ENCODE measurements around the gene GRIK4. TPM values are rescaled to one million over a fixed set of nuclear protein-coding genes. Genes with fewer than 3 reads are reported as not detected.
A peak's percentile ranks its signal among the peaks of the same experiment; 100 is the strongest.

Gene GRIK4
- total RNA-seq, 1 donor from 2014 or later: 0.89 TPM

- H3K4me3 Mint-ChIP-seq: no peak overlapping the region
- DNase-seq (ENCODE audit: low read depth, low spot score): no peak
- no peaks in the 10 kb centered on the region for H3K36me3 Mint-ChIP-seq (ENCODE audit: low read depth)
- H3K27ac Mint-ChIP-seq (ENCODE audit: unreplicated experiment): no peak overlapping the region
- peaks cover 31% of the 10 kb centered on the region for H3K27me3 Mint-ChIP-seq (ENCODE audit: low read depth)
- peaks cover 39% of the 10 kb centered on the region for H3K4me1 Mint-ChIP-seq
- TF ChIP-seq CTCF (conservative IDR thresholded peaks at IDR 0.05): no peak
- H3K9me3 Mint-ChIP-seq: no peaks in the 10 kb centered on the region
These were observed 49.7 kb downstream of the GRIK4 start for GRCh38 chr11:120561286-120561685.

- peak overlapping the region; percentile 65 for H3K4me3 Mint-ChIP-seq
- peaks cover 36% of the 10 kb centered on the region for H3K4me1 Mint-ChIP-seq
- H3K27ac Mint-ChIP-seq (ENCODE audit: unreplicated experiment): no peak overlapping the region
- no peaks in the 10 kb centered on the region for H3K9me3 Mint-ChIP-seq
- TF ChIP-seq CTCF (conservative IDR thresholded peaks at IDR 0.05): no peak
- H3K36me3 Mint-ChIP-seq (ENCODE audit: low read depth): no peaks in the 10 kb centered on the region
- DNase-seq (ENCODE audit: low read depth, low spot score): no peak
- H3K27me3 Mint-ChIP-seq (ENCODE audit: low read depth): peaks cover 27% of the 10 kb centered on the region
These were observed 51.4 kb downstream of the GRIK4 start for GRCh38 chr11:120562806-120563425.

GRCh38 chr11:120563703-120564572 lies 52.4 kb downstream of the GRIK4 start:
- peaks cover 27% of the 10 kb centered on the region for H3K27me3 Mint-ChIP-seq (ENCODE audit: low read depth)
- H3K36me3 Mint-ChIP-seq (ENCODE audit: low read depth): no peaks in the 10 kb centered on the region
- H3K4me3 Mint-ChIP-seq: peak overlapping the region; percentile 62
- peak; percentile 63 for DNase-seq (ENCODE audit: low read depth, low spot score)
- TF ChIP-seq CTCF (conservative IDR thresholded peaks at IDR 0.05): no peak
- H3K27ac Mint-ChIP-seq (ENCODE audit: unreplicated experiment): peak overlapping the region; percentile 75
- H3K4me1 Mint-ChIP-seq: peaks cover 36% of the 10 kb centered on the region
- H3K9me3 Mint-ChIP-seq: no peaks in the 10 kb centered on the region

- peak; percentile 48 for DNase-seq (ENCODE audit: low read depth, low spot score)
- Mint-ChIP-seq H3K36me3 (ENCODE audit: low read depth) (no peaks in the 10 kb centered on the region), H3K4me3 (peak overlapping the region; percentile 54), H3K27ac (ENCODE audit: unreplicated experiment) (no peak overlapping the region), H3K9me3 (no peaks in the 10 kb centered on the region), H3K4me1 (peaks cover 36% of the 10 kb centered on the region), H3K27me3 (ENCODE audit: low read depth) (peaks cover 27% of the 10 kb centered on the region)
- TF ChIP-seq CTCF (conservative IDR thresholded peaks at IDR 0.05): peak; percentile 28
These were observed 53.2 kb downstream of the GRIK4 start for GRCh38 chr11:120564573-120565311.

- TF ChIP-seq CTCF (conservative IDR thresholded peaks at IDR 0.05): no peak
- H3K27me3 Mint-ChIP-seq (ENCODE audit: low read depth): peaks cover 27% of the 10 kb centered on the region
- H3K4me1 Mint-ChIP-seq: peaks cover 36% of the 10 kb centered on the region
- H3K9me3 Mint-ChIP-seq: no peaks in the 10 kb centered on the region
- H3K4me3 Mint-ChIP-seq: peak overlapping the region; percentile 54
- no peak for DNase-seq (ENCODE audit: low read depth, low spot score)
- H3K36me3 Mint-ChIP-seq (ENCODE audit: low read depth): no peaks in the 10 kb centered on the region
- no peak overlapping the region for H3K27ac Mint-ChIP-seq (ENCODE audit: unreplicated experiment)
These were observed 54.1 kb downstream of the GRIK4 start for GRCh38 chr11:120565466-120566155.
